Measurements from ENCODE around the gene KCNMA1. TPM values are rescaled to one million over a fixed set of nuclear protein-coding genes. Genes with fewer than 3 reads are reported as not detected.
"Not testable (repeated sequence)": the region's sequence is repeated elsewhere in the genome, so short reads cannot be mapped to it uniquely, and the experiment has no call there.

KCNMA1 gene
- total RNA-seq, 1 experiment from 2014 or later = 23.3 TPM

- peak; percentile 80 for DNase-seq (ENCODE audit: low read depth)
Observed at GRCh38 chr10:77605466-77605865, 32.1 kb downstream of the KCNMA1 start.

DNA sequence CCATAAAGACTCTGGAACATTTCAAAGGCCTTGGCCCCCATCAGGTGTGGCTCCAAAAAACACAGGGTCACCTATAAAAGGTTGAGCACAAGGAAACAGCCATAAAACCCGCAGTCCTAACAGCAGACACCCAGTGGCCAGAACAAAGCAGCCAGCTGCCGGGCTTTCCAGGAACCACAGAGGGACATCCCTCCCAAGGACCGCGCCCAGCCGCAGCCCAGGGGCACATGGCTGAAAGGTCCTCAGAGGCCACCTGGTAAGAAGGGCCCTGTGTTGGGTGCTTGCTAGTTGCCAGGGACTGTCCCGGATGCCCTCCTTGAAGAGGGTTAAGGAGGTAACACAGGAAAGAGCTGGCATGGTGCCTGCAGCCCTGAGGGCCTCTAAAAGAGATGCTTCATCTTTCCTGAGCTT lies 32.7 kb downstream of the KCNMA1 start:
- DNase-seq (ENCODE audit: low read depth) = peak; percentile 73

DNA sequence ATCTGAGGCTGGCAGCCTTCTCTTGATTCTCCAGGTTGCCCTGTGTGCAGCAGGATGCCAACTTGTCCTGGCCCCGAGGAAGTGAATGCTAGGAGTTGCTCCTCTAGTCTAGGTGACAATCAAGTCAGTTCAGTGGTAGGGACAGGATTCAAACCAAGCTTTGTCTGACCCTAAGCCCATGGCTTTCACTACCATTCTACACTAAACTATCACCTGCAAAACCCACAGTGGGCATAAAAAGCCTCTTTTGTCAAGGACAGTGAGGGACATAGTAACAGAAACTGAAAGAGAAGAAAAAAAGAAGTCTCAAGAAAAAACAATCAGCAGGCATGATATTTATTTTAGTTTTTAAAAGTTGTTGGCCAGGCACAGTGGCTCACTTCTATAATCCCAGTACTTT lies 33.5 kb downstream of the KCNMA1 start:
- DNase-seq (ENCODE audit: low read depth) = no peak

DNA sequence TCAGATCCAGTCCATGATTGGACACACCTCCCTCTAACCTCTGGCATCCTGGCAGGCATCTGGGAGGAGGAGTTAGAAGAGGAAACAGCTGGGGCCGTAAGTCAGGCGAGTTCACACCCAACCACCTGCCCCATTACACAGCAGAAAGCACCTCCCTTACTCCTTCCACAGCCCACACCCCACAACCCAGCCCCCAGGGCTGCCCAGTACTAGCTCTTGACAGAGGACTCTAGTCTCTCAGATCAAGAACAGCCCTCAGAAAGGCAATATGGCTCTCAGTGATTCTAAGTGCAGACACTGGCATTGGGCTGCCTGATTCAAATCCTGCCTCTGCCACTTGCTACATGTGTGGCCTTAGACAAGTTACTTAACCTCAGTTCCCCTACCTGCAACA lies 34.1 kb downstream of the KCNMA1 start:
- DNase-seq (ENCODE audit: low read depth) = peak; percentile 65

DNA sequence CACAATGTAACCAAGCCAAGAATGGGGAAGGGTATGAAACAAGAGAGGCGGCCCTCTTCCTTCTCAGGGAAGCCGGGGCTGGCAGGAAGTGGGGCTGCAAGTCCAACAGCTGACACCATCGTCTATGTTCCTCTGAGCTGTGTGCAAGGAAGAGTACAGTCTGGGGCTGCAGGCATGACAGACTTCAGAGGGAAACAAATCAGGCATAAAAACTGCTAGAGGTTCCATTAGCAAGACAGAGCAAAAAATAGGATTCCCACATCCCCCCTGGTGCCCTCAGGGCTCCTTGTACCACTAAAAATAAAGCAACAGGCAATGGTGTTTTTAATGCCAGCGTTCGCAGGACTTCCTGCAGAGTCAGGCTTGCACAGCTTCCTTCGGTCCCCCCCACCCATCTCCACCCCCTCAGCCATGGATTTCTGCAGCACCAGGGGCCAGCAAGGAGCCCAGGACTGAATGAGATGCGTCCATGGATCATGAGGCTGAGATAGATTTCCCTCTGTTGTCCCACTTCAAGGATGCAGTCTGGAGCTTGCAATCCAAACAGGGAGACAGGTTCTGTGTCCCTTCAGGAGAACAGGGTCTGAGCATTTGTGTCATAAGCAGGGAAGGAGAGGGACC lies 34.6 kb downstream of the KCNMA1 start:
- peak; percentile 67 for DNase-seq (ENCODE audit: low read depth)

- DNase-seq (ENCODE audit: low read depth) = peak; percentile 71
Observed at GRCh38 chr10:77602231-77602912, 35.2 kb downstream of the KCNMA1 start.

- DNase-seq (ENCODE audit: low read depth) = peak; percentile 87
Observed at GRCh38 chr10:77601488-77601887, 36.1 kb downstream of the KCNMA1 start.

DNA sequence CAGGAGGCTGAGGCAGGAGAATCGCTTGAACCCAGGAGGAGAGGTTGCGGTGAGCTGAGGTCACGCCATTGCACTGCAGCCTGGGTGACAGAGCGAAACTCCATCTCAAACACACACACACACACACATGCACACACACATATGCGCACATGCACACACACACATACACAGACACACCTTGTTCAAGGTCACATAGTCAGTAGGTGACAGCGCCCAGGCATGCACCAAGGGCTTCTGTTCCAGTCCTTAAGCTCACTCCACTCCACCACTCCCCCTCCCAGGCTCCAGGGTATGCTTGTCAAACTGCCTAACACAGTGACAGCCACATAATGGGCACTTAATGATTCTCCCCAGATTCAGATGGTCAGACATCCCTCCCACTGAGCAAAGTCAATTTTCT lies 37.0 kb downstream of the KCNMA1 start:
- DNase-seq (ENCODE audit: low read depth) = no peak

DNA sequence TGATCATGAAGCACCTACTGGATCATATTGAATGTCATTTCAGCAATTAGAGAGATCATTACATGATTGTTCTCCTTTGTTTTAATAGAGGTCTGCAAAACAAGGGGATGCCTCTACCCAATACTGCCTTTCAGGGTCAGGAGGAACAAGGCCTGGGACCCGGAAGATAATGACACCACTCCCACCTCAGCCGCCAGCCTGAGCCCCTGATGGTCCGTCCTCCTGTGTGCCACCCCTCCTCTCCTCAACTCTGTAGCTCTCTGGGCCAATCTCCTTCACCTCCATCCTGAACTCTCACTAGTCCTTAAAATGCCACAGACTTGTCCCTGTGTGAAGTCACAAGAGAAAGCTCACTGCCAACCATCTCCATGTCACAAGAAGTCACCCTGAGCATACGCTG lies 38.0 kb downstream of the KCNMA1 start:
- no peak for DNase-seq (ENCODE audit: low read depth)

- DNase-seq (ENCODE audit: low read depth) = no peak
Observed at GRCh38 chr10:77598606-77599005, 39.0 kb downstream of the KCNMA1 start.

GRCh38 chr10:77597560-77597959 lies 40.0 kb downstream of the KCNMA1 start:
- no peak for DNase-seq (ENCODE audit: low read depth)

GRCh38 chr10:77594471-77594783 lies 43.2 kb downstream of the KCNMA1 start:
- no peak for DNase-seq (ENCODE audit: low read depth)

- DNase-seq (ENCODE audit: low read depth) = no peak
Observed at GRCh38 chr10:77593771-77594470, 43.7 kb downstream of the KCNMA1 start.

DNA sequence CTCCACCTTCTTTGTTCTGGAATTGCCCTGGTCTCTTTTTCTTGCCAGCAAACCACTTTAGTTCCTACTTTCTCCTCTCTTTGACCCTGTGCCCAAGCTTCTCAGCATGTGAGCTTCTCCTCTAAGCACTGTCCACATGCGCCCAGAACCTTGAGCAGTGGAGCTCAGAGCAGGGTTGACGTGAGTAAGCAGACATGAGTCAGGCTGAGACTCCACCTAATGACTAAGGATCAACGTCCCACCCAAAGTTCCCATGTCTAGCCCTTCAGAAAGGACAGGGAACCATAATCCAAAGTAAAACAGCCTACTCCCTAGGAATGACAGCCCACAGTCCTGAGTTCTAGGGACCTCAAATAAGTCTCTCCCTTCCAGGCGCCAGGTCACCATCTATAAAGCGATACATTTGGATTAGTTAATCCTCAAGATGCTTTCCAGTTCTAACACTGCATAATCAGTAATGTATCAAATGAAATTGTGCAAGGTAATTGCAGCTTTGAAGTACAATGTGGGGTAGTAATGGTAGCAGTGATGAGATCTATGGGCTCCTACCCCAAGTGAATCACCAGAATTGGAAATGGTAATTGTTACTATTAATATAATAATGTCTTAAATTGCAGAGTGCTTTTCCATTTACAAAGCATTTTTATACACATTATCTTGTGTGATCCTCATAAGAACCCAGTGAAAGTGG lies 44.5 kb downstream of the KCNMA1 start:
- peak; percentile 94 for DNase-seq (ENCODE audit: low read depth)

DNA sequence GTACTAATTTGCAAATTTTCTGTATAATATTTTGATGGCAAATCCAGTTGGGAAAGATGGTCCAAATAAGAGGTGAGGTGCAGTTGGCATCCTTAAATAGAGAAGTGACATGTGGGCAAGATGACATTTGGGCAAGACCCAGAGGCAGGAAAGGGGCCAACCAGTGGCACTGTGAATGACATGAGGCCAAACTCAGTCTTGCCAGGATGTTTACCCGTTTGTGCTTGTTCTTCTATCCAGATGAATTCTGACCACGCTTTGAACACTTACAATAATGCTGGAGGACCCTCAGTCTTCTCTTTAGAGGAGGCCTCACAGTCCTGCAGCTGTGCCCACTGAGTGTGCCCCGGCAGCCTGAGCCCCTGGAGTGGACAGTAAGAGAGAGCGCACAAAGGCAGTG lies 45.1 kb downstream of the KCNMA1 start:
- no peak for DNase-seq (ENCODE audit: low read depth)

DNA sequence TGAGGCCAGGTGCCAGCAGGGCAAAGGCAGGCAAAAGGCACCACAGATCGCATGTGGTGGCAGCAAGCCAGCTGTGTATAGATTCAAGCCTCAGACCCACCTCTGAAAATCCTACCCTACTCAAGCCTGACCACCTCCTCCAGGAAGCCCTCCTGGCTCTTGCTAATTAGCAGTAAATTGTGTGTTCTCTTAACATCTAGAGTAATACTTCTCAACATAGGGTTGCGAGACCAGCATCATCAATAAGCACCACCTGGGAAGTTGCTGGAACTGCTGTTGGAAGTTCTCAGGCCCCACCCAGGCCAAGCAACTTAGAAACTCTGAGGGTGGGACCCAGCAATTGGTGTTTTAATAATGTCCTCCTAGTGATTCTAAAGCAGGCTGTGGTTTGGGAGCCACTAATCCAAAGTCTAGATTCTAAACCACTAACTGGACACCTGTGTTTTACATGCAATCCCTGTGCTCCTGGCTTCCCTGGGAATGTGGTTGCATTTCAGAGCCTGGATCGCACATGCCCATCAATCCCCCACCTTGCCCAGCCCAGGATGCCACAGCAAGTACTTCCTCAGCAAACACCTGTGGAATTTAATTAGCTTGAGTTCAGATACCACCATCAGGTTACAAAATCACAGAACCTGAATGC lies 46.2 kb downstream of the KCNMA1 start:
- no peak for DNase-seq (ENCODE audit: low read depth)

DNA sequence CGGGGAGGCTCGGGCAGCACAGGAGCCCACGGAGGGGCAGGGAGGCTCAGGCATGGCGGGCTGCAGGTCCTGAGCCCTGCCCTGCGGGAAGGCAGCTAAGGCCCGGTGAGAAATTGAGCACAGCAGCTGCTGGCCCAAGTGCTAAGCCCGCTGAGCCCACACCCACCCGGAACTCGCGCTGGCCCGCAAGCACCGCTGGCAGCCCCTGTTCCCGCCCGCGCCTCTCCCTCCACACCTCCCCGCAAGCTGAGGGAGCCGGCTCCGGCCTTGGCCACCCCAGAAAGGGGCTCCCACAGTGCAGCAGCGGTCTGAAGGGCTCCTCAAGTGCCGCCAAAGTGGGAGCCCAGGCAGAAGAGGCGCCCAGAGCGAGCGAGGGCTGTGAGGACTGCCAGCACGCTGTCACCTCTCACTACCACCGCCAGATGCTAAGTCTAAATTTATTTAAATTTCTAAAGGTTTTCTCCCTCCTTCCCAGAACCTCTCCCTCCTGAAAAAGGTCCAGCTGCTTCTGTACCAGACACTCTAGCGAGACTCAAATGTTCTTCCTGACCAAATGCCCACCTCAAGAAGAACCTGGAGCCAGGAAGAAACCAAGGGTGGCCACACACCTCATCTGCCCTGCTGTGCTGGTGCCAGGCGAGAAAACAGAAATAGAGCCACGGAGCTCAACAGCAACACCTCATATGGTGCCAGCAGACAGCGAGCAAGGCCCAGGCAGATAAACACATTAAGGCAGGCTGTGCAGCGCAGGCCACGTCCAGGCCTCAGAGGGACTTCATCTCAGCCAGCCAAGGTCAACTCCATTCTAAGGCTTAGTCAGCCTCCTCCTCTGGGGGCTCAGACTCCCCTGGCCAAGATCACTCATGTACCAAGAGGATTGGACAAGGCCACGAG lies 47.0 kb downstream of the KCNMA1 start:
- no peak for DNase-seq (ENCODE audit: low read depth)

- not testable (repeated sequence) for DNase-seq (ENCODE audit: low read depth)
Observed at GRCh38 chr10:77589703-77590102, 47.9 kb downstream of the KCNMA1 start.

GRCh38 chr10:77588886-77589285 lies 48.7 kb downstream of the KCNMA1 start:
- no peak for DNase-seq (ENCODE audit: low read depth)

- no peak for DNase-seq (ENCODE audit: low read depth)
Observed at GRCh38 chr10:77587416-77587790, 50.2 kb downstream of the KCNMA1 start.
